Right atrium auricular region (tissue), 2 donors: ENCODE data around the gene NDUFB7. TPM values are rescaled to one million over a fixed set of nuclear protein-coding genes. Genes with fewer than 3 reads are reported as not detected.
"Not testable (repeated sequence)": the region's sequence is repeated elsewhere in the genome, so short reads cannot be mapped to it uniquely, and the experiment has no call there.

ENCODE experiments used
- DNase-seq: peaks from one replicate; pipeline ENCODE4 v3.0.0-alpha.2; 2019; ENCODE audit warnings: low spot score
- H3K27ac ChIP-seq, 2 donors: fragments of 200-600 bp; sonication (generic); 1 replicate in 1 of 2; 2 replicates in 1 of 2; pipeline ENCODE4 v1.5.1; 2016 to 2019
- H3K27me3 ChIP-seq, 2 donors: fragments of 200-600 bp; sonication (generic); one replicate each; pipeline versions ENCODE4 v1.5.1 to v1.6.0; 2017 to 2019
- H3K36me3 ChIP-seq: fragments of 200-600 bp; sonication (generic); one replicate; pipeline ENCODE4 v1.5.1; 2016
- H3K4me1 ChIP-seq, 2 donors: fragments of 200-600 bp; sonication (generic); one replicate each; pipeline versions ENCODE4 v1.5.1 to v1.6.0; 2017 to 2019
- H3K4me3 ChIP-seq, 2 donors: fragments of 200-600 bp; sonication (generic); 1 replicate in 1 of 2; 2 replicates in 1 of 2; pipeline ENCODE4 v1.5.1; 2017 to 2019; ENCODE audit warnings: mild to moderate bottlenecking in 1 of 2, moderate library complexity in 1 of 2
- H3K9me3 ChIP-seq, 2 donors: fragments of 200-600 bp; sonication (generic); one replicate each; pipeline ENCODE4 v1.5.1; 2019
- total RNA-seq, 2 donors: library from RNA; depleted of rRNA; stranded (reverse); fragments of >200 nt; gene quantifications; one replicate each; pipeline ENCODE4 v1.1.0, GENCODE V29; 2016
- TF ChIP-seq, protein P1 (sequence below), 2 donors: fragments of 200-600 bp; sonication (generic); IDR thresholded peaks; one replicate each; pipeline ENCODE4 v1.5.1; 2019; ENCODE audit warnings: antibody characterized with exemption in 2 of 2

NDUFB7 gene
- total RNA-seq = 100 to 1,000 TPM; 593 to 729 TPM

DNA sequence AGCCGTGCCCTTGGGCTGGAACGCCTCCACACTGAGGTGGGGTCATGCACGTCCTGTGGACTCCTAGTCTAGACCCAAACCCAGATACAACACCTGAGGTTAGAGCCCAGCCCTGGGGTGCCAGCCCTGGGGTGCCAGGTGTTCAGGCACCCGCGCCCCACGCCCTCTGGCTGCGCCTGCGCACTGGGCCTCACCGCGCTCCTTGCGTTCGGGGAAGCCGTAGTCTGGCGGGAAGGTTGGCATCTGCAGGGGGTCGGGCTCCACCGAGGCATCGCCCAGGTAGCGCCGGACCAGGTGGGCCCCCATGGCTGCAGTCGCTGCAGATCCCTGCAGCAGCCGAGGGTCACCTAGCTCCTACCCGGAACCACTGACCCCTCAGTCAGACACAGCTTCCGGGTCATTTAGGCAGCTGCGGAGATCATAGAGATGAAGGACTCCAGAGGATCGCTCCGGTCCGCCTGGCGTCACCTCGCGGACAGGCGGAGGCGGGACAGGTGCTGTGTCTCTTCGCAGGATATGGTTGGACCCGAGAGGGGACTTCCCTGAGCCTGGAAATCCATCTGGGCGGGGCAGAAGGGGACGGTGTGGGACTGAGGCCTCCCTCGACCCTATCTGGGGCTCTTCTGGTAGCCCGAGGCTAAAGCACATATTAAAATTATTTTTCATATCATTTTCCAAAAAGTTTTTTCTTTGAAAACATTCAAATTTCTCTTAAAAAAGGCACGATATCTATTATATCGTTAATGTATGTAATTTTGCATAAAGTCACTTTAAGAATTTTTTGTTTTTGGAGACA, at the start of gene NDUFB7:
TSS of gene NDUFB7 (minus strand) at position 372 of the 796 bp plus-strand sequence. CDS start at position 306, 66 bp downstream.
- no peaks in the 10 kb centered on the region for H3K27me3 ChIP-seq
- H3K4me3 ChIP-seq = peak within 1 kb of the TSS; percentile 74 to 92
- peaks cover 0 to 26% of the 10 kb centered on the region in 2 donors for H3K4me1 ChIP-seq
- no peaks in the 10 kb centered on the region for H3K36me3 ChIP-seq
- peak; percentile 93 for DNase-seq
- H3K9me3 ChIP-seq = no peaks in the 10 kb centered on the region
- H3K27ac ChIP-seq = peak within 1 kb of the TSS; percentile 83 to 85
- TF ChIP-seq, protein P1, sequence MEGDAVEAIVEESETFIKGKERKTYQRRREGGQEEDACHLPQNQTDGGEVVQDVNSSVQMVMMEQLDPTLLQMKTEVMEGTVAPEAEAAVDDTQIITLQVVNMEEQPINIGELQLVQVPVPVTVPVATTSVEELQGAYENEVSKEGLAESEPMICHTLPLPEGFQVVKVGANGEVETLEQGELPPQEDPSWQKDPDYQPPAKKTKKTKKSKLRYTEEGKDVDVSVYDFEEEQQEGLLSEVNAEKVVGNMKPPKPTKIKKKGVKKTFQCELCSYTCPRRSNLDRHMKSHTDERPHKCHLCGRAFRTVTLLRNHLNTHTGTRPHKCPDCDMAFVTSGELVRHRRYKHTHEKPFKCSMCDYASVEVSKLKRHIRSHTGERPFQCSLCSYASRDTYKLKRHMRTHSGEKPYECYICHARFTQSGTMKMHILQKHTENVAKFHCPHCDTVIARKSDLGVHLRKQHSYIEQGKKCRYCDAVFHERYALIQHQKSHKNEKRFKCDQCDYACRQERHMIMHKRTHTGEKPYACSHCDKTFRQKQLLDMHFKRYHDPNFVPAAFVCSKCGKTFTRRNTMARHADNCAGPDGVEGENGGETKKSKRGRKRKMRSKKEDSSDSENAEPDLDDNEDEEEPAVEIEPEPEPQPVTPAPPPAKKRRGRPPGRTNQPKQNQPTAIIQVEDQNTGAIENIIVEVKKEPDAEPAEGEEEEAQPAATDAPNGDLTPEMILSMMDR (IDR thresholded peaks at IDR 0.05) = peak; percentile 25 to 93

DNA sequence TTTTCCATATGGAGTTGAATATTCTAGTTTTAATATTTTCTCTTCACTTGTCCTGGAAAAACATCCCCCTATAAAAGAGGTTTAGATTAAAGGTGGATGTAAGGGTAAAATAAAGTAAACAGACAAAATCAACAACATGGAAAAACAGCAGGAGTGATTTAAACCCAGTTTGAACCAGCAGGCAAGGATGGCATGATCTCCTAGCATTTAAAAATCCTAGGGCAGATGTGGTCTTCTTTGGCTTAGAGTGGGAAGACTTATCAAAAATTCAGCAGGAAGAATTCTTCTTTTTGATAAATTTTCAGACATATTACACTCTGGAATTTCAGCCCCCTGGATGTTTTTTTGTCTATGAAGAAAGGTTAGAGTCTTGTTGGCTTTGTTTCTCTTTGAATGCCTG, 47.5 kb upstream of the NDUFB7 start:
- DNase-seq = no peak
- TF ChIP-seq, protein P1 (IDR thresholded peaks at IDR 0.05) = no peak

GRCh38 chr19:14616407-14616806, 44.5 kb upstream of the NDUFB7 start:
- Histone ChIP-seq H3K27ac (no peak overlapping the region), H3K4me3 (no peak overlapping the region)

More for the DNA sequence above, 47.5 kb upstream of the NDUFB7 start:
- Histone ChIP-seq H3K27ac (no peak overlapping the region), H3K4me3 (no peak overlapping the region), H3K4me1 (no peaks in the 10 kb centered on the region), H3K9me3 (peaks cover 4 to 15% of the 10 kb centered on the region in 2 donors), H3K27me3 (no peaks in the 10 kb centered on the region), H3K36me3 (no peaks in the 10 kb centered on the region)

DNA sequence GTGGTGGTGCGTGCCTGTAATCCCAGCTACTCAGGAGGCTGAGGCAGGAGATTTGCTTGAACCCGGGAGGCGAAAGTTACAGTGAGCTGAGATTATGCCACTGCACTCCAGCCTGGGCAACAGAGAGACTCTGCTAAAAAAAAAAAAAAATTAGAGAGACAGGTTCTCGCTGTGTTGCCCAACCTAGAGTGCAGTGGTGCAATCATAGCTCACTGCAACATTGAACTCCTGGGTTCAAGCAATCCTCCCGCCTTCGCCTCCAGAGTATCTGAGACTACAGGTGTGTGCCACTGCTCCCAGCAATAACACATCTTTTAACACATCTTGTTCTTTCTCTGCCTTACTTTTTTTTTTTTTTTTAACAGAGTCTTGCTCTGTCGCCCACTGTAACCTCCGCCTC, 43.8 kb upstream of the NDUFB7 start:
- no peaks in the 10 kb centered on the region for H3K36me3 ChIP-seq
- no peaks in the 10 kb centered on the region for H3K4me1 ChIP-seq
- TF ChIP-seq, protein P1 (IDR thresholded peaks at IDR 0.05) = no peak
- no peak overlapping the region for H3K4me3 ChIP-seq
- no peak overlapping the region for H3K27ac ChIP-seq
- H3K27me3 ChIP-seq = no peaks in the 10 kb centered on the region
- no peak for DNase-seq
- peaks cover 4 to 15% of the 10 kb centered on the region in 2 donors for H3K9me3 ChIP-seq

More at GRCh38 chr19:14616407-14616806, 44.5 kb upstream of the NDUFB7 start:
- DNase-seq = no peak
- TF ChIP-seq, protein P1 (IDR thresholded peaks at IDR 0.05) = no peak
- no peaks in the 10 kb centered on the region for H3K27me3 ChIP-seq
- H3K9me3 ChIP-seq = peaks cover 4 to 15% of the 10 kb centered on the region in 2 donors
- H3K4me1 ChIP-seq = no peaks in the 10 kb centered on the region
- H3K36me3 ChIP-seq = no peaks in the 10 kb centered on the region

DNA sequence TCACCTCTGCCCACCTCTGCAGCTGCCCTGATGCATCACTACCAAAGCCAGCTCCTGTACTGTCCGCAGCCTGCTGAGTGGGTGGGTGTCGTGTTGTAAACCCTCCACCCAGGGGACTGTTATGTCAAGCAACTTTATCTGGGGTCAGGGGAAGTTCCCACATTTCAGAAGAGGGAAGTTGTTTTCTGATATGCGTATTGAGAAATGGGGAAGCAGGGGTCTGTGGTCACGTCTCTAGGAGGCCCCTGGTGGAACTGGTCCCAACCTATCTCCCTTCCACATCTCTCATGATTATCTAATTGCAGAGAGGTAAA, 42.2 kb upstream of the NDUFB7 start:
- TF ChIP-seq, protein P1 (IDR thresholded peaks at IDR 0.05) = no peak
- DNase-seq = no peak
- H3K27ac ChIP-seq = no peak overlapping the region
- H3K27me3 ChIP-seq = no peaks in the 10 kb centered on the region
- peaks cover 0 to 4% of the 10 kb centered on the region in 2 donors for H3K9me3 ChIP-seq
- no peaks in the 10 kb centered on the region for H3K4me1 ChIP-seq
- H3K4me3 ChIP-seq = no peak overlapping the region
- H3K36me3 ChIP-seq = no peaks in the 10 kb centered on the region

- not testable (repeated sequence) for H3K9me3 ChIP-seq, H3K36me3 ChIP-seq, DNase-seq, H3K27me3 ChIP-seq, H3K27ac ChIP-seq, H3K4me3 ChIP-seq, H3K4me1 ChIP-seq
These were observed 41.7 kb upstream of the NDUFB7 start for GRCh38 chr19:14613399-14614098.
